ENCODE results near the gene NME3.

NME3 gene

GRCh38 chr16:1768061-1768766 is 3.1 kb downstream of the NME3 start:
- no peak for DNase-seq

- no peak for DNase-seq
Observed at GRCh38 chr16:1767116-1767994, 4.0 kb downstream of the NME3 start.

GRCh38 chr16:1766701-1767100 is 4.6 kb downstream of the NME3 start:
- no peak for DNase-seq

- DNase-seq = no peak
Observed at GRCh38 chr16:1766231-1766630, 5.1 kb downstream of the NME3 start.

GRCh38 chr16:1765826-1766225 is 5.5 kb downstream of the NME3 start:
- no peak for DNase-seq

GRCh38 chr16:1764971-1765370 is 6.4 kb downstream of the NME3 start:
- DNase-seq = no peak

GRCh38 chr16:1763521-1764511 is 7.5 kb downstream of the NME3 start:
- DNase-seq = no peak

GRCh38 chr16:1762879-1763520 is 8.3 kb downstream of the NME3 start:
- DNase-seq = no peak

- DNase-seq = no peak
Observed at GRCh38 chr16:1762196-1762878, 9.0 kb downstream of the NME3 start.

- DNase-seq = no peak
Observed at GRCh38 chr16:1761751-1762150, 9.6 kb downstream of the NME3 start.

- no peak for DNase-seq
Observed at GRCh38 chr16:1760911-1761310, 10.4 kb downstream of the NME3 start.

GRCh38 chr16:1759511-1759910 is 11.8 kb downstream of the NME3 start:
- no peak for DNase-seq

GRCh38 chr16:1758923-1759322 is 12.4 kb downstream of the NME3 start:
- DNase-seq = no peak

- DNase-seq = no peak
Observed at GRCh38 chr16:1757714-1758461, 13.5 kb downstream of the NME3 start.

- no peak for DNase-seq
Observed at GRCh38 chr16:1754204-1754603, 17.1 kb downstream of the NME3 start.

- DNase-seq = no peak
Observed at GRCh38 chr16:1752853-1753252, 18.5 kb downstream of the NME3 start.

- DNase-seq = no peak
Observed at GRCh38 chr16:1751946-1752345, 19.4 kb downstream of the NME3 start.

- no peak for DNase-seq
Observed at GRCh38 chr16:1749152-1750117, 21.9 kb downstream of the NME3 start.

GRCh38 chr16:1747934-1748333 is 23.4 kb downstream of the NME3 start:
- DNase-seq = no peak

- no peak for DNase-seq
Observed at GRCh38 chr16:1746693-1747195, 24.6 kb downstream of the NME3 start.
